ENCODE results near the gene NBEA. TPM values are rescaled to one million over a fixed set of nuclear protein-coding genes. Genes with fewer than 3 reads are reported as not detected.

Gene NBEA
- total RNA-seq, 2 experiments from 2014 or later, result 0.26 to 0.29 TPM

GRCh38 chr13:35501661-35502235 is 559.7 kb downstream of the NBEA start:
- no peaks in the 10 kb centered on the region for H3K36me3 Mint-ChIP-seq
- POLR2A ChIA-PET, result no interaction called here

DNA sequence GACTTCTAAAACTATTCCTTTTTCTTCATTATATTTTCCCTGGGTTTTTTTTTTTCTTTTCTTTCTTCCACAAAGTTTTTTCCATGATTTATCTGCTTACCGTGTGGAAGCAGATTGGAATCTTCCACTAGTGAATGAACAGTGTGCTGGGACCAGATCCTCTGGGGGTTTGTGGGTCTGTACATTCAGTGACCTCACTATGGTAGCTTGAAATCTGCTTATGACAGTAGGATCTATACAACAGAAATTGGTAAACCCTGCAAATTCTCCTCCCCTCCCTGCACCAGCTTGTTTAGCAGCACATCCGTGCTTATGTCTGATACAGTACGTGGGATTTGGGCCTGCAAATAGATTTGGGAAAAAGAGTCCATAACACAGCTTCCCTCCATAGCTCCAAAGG is 560.4 kb downstream of the NBEA start:
- no peak overlapping the region for H3K4me3 Mint-ChIP-seq
- H3K36me3 Mint-ChIP-seq, result no peaks in the 10 kb centered on the region

More at GRCh38 chr13:35501661-35502235, 559.7 kb downstream of the NBEA start:
- no peak overlapping the region for H3K27ac Mint-ChIP-seq
- intact Hi-C loops (cut with micrococcal nuclease), result no loop called here
- no peak overlapping the region for H3K4me3 Mint-ChIP-seq
- DNase-seq, result no peak
- H3K4me1 Mint-ChIP-seq (ENCODE audit: low read depth), result no peaks in the 10 kb centered on the region
- H3K9me3 Mint-ChIP-seq, result no peaks in the 10 kb centered on the region
- CTCF ChIA-PET, result no interaction called here
- no peaks in the 10 kb centered on the region for H3K27me3 Mint-ChIP-seq

GRCh38 chr13:35512271-35512920 is 570.3 kb downstream of the NBEA start:
- no peak overlapping the region for H3K27ac Mint-ChIP-seq
- no peaks in the 10 kb centered on the region for H3K36me3 Mint-ChIP-seq
- H3K4me1 Mint-ChIP-seq (ENCODE audit: low read depth), result no peaks in the 10 kb centered on the region
- no peak for DNase-seq
- CTCF ChIA-PET, result no interaction called here
- H3K27me3 Mint-ChIP-seq, result no peaks in the 10 kb centered on the region
- POLR2A ChIA-PET, result no interaction called here
- no peak overlapping the region for H3K4me3 Mint-ChIP-seq
- intact Hi-C loops (cut with micrococcal nuclease), result no loop called here
- H3K9me3 Mint-ChIP-seq, result no peaks in the 10 kb centered on the region

More for the DNA sequence above, 560.4 kb downstream of the NBEA start:
- no peak overlapping the region for H3K27ac Mint-ChIP-seq
- intact Hi-C loops (cut with micrococcal nuclease), result no loop called here
- ChIA-PET POLR2A (no interaction called here), CTCF (no interaction called here)
- H3K9me3 Mint-ChIP-seq, result no peaks in the 10 kb centered on the region
- DNase-seq, result no peak
- no peaks in the 10 kb centered on the region for H3K27me3 Mint-ChIP-seq
- H3K4me1 Mint-ChIP-seq (ENCODE audit: low read depth), result no peaks in the 10 kb centered on the region

DNA sequence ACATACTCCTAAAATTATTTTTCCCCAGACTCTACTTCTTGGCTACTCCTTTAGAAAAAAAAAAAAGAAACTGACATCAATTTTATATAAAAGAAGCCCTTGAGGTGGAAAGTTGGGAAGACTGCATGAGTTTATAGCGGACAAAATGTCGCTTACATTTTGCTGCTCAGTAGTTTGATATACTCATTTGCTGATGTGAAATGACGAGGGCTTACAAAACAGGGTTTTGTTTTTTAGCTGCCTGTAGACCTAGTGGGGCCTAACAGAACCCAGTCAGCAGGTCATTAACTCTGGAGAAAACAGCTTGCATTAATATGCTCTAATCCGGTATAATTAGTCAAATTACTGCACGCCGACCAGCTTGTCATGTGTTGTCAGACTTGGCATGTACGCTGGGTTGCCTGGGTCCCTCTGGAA is 572.0 kb downstream of the NBEA start:
- ChIA-PET POLR2A (no interaction called here), CTCF (no interaction called here)
- Mint-ChIP-seq H3K4me1 (ENCODE audit: low read depth) (no peaks in the 10 kb centered on the region), H3K4me3 (no peak overlapping the region), H3K36me3 (no peaks in the 10 kb centered on the region), H3K27ac (no peak overlapping the region), H3K27me3 (no peaks in the 10 kb centered on the region), H3K9me3 (no peaks in the 10 kb centered on the region)
- no peak for DNase-seq
- intact Hi-C loops (cut with micrococcal nuclease), result no loop called here

DNA sequence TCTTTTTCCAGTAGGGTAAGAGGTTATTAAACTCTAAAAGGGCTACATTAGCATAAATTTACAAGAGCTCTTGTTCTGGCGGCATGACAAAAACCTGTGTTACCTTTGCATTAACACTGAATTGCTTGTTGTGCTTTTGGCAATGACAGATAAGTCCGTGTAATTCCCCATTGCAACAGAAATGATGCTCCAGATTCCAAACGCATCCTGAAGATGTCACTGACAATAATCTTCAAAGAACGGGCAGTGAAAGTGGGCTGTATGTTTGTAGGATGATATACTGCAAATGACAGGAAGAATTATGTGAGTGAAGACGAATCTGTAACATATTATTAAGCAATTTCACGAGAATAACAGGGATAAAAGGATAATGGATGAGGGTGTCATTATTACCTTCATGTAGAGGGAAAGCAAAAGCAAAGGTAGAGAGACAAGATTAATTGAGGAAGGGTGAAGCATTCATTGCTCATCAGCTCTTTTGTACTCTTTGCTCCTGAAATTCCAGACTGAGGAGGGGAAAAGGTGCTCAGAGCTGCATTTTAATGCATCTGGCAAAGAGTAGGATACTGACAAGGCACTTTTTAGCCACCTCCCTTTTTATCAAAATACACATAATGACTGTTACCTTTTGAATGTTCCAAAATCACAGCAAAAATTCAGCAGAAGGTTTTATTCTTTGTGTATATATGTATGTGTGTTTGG is 572.9 kb downstream of the NBEA start:
- H3K27me3 Mint-ChIP-seq, result no peaks in the 10 kb centered on the region
- no peaks in the 10 kb centered on the region for H3K9me3 Mint-ChIP-seq
- intact Hi-C loops (cut with micrococcal nuclease), result no loop called here
- DNase-seq, result no peak
- no peaks in the 10 kb centered on the region for H3K36me3 Mint-ChIP-seq
- ChIA-PET CTCF (no interaction called here), POLR2A (no interaction called here)
- H3K4me1 Mint-ChIP-seq (ENCODE audit: low read depth), result no peaks in the 10 kb centered on the region
- H3K4me3 Mint-ChIP-seq, result no peak overlapping the region
- no peak overlapping the region for H3K27ac Mint-ChIP-seq

DNA sequence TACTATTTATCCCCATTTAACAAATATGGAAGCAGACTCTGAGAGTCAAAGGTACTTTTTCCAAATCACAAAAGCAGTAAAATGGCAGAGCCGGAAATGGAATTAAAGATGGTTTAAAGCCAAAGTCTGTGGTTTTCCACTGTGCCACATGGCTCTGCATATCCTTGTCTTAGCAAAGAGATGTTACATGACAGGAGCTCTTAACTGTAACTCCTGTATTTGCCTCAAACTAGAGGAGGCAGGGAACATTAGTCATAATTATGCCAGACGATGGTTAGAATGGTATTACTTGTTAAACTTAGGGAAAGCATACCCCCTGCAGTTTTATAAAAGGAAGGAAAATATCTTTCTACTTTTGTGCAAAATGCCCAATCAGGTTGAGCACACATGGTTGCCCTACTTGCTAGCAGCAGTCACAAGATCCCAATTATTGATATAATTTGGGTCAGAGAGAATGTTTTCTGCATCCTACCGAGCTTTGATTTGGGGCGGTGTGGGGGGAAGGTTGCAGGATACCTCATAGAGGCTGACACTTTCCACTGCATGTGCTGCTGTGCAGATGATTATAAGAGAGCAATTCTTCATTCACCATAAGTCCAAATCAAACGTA is 576.4 kb downstream of the NBEA start:
- H3K9me3 Mint-ChIP-seq, result no peaks in the 10 kb centered on the region
- no peak overlapping the region for H3K4me3 Mint-ChIP-seq
- no peak overlapping the region for H3K27ac Mint-ChIP-seq
- no peaks in the 10 kb centered on the region for H3K4me1 Mint-ChIP-seq (ENCODE audit: low read depth)
- DNase-seq, result no peak
- no peaks in the 10 kb centered on the region for H3K27me3 Mint-ChIP-seq
- no peaks in the 10 kb centered on the region for H3K36me3 Mint-ChIP-seq
- CTCF ChIA-PET, result no interaction called here
- POLR2A ChIA-PET, result no interaction called here
- intact Hi-C loops (cut with micrococcal nuclease), result no loop called here

DNA sequence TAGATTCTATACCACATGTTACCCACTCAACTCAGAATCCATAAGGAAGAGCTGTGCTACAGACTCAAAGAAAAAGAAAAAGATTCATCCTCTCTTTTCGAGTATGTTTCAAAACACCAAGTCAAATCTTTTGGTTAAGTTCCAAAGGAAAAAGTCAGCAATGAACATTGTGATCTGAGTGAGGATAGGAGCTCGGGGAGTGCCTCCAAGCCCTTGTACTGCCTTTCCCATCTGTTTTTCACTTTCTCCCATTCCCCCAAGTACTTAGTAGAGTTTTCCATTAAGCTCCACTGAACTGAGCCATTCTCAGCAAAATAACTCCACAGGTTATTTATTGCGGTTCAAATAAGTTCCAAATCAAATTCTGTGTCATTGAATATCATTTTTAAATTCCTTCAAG is 582.1 kb downstream of the NBEA start:
- no peaks in the 10 kb centered on the region for H3K9me3 Mint-ChIP-seq
- H3K4me3 Mint-ChIP-seq, result no peak overlapping the region
- POLR2A ChIA-PET, result no interaction called here
- CTCF ChIA-PET, result no interaction called here
- H3K36me3 Mint-ChIP-seq, result no peaks in the 10 kb centered on the region
- intact Hi-C loops (cut with micrococcal nuclease), result no loop called here
- no peaks in the 10 kb centered on the region for H3K27me3 Mint-ChIP-seq
- no peak overlapping the region for H3K27ac Mint-ChIP-seq
- H3K4me1 Mint-ChIP-seq (ENCODE audit: low read depth), result no peaks in the 10 kb centered on the region
- no peak for DNase-seq

- ChIA-PET POLR2A (no interaction called here), CTCF (interaction anchor here (0.6 kb wide), 1 partner anchor 13 kb away, joined by 3 read pairs; no protein-coding TSS in a partner anchor)
- H3K9me3 Mint-ChIP-seq, result no peaks in the 10 kb centered on the region
- no peaks in the 10 kb centered on the region for H3K27me3 Mint-ChIP-seq
- no peaks in the 10 kb centered on the region for H3K4me1 Mint-ChIP-seq (ENCODE audit: low read depth)
- no peak overlapping the region for H3K27ac Mint-ChIP-seq
- DNase-seq, result no peak
- intact Hi-C loops (cut with micrococcal nuclease), result no loop called here
- H3K36me3 Mint-ChIP-seq, result no peaks in the 10 kb centered on the region
- no peak overlapping the region for H3K4me3 Mint-ChIP-seq
These were observed 584.5 kb downstream of the NBEA start for GRCh38 chr13:35526577-35526976.

GRCh38 chr13:35527451-35527850 is 585.4 kb downstream of the NBEA start:
- ChIA-PET POLR2A (no interaction called here), CTCF (no interaction called here)

GRCh38 chr13:35530147-35530546 is 588.1 kb downstream of the NBEA start:
- intact Hi-C loops (cut with micrococcal nuclease), result no loop called here
- Mint-ChIP-seq H3K27ac (no peak overlapping the region), H3K4me1 (ENCODE audit: low read depth) (no peaks in the 10 kb centered on the region), H3K4me3 (no peak overlapping the region), H3K9me3 (no peaks in the 10 kb centered on the region), H3K36me3 (no peaks in the 10 kb centered on the region), H3K27me3 (no peaks in the 10 kb centered on the region)
- no peak for DNase-seq
- ChIA-PET POLR2A (no interaction called here), CTCF (no interaction called here)

More at GRCh38 chr13:35527451-35527850, 585.4 kb downstream of the NBEA start:
- intact Hi-C loops (cut with micrococcal nuclease), result no loop called here
- H3K4me3 Mint-ChIP-seq, result no peak overlapping the region
- DNase-seq, result no peak
- H3K27me3 Mint-ChIP-seq, result no peaks in the 10 kb centered on the region
- no peak overlapping the region for H3K27ac Mint-ChIP-seq
- no peaks in the 10 kb centered on the region for H3K4me1 Mint-ChIP-seq (ENCODE audit: low read depth)
- H3K9me3 Mint-ChIP-seq, result no peaks in the 10 kb centered on the region
- no peaks in the 10 kb centered on the region for H3K36me3 Mint-ChIP-seq

GRCh38 chr13:35530581-35530980 is 588.5 kb downstream of the NBEA start:
- intact Hi-C loops (cut with micrococcal nuclease), result no loop called here
- H3K9me3 Mint-ChIP-seq, result no peaks in the 10 kb centered on the region
- ChIA-PET POLR2A (no interaction called here), CTCF (no interaction called here)
- DNase-seq, result no peak
- H3K27ac Mint-ChIP-seq, result no peak overlapping the region
- no peaks in the 10 kb centered on the region for H3K27me3 Mint-ChIP-seq
- no peaks in the 10 kb centered on the region for H3K4me1 Mint-ChIP-seq (ENCODE audit: low read depth)
- no peak overlapping the region for H3K4me3 Mint-ChIP-seq
- H3K36me3 Mint-ChIP-seq, result no peaks in the 10 kb centered on the region

GRCh38 chr13:35531526-35531925 is 589.5 kb downstream of the NBEA start:
- CTCF ChIA-PET, result no interaction called here
- Mint-ChIP-seq H3K4me1 (ENCODE audit: low read depth) (no peaks in the 10 kb centered on the region), H3K9me3 (no peaks in the 10 kb centered on the region), H3K27me3 (no peaks in the 10 kb centered on the region), H3K4me3 (no peak overlapping the region), H3K36me3 (no peaks in the 10 kb centered on the region), H3K27ac (no peak overlapping the region)
- intact Hi-C loops (cut with micrococcal nuclease), result no loop called here
- no peak for DNase-seq
- POLR2A ChIA-PET, result no interaction called here

DNA sequence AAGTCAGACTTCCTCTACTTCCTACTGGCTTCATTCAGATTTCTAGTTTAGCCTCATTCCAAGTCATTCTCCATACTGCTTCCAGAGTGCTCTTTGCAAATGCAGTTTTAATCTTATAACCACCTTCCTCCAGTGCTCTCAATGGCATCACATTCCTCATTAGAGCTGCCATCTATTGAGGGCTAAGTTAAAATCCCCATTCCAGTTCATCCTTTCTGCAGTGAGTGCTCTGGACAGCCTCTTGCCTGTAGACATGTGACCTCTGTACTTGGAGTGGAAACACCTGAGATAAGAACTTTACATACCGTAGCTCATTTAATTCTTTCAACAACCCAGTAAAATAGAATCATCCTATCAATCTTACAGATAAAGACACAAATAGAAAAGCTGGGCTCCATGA is 592.3 kb downstream of the NBEA start:
- no peaks in the 10 kb centered on the region for H3K27me3 Mint-ChIP-seq

More for the DNA sequence above, 592.3 kb downstream of the NBEA start:
- Mint-ChIP-seq H3K27ac (no peak overlapping the region), H3K4me1 (ENCODE audit: low read depth) (no peaks in the 10 kb centered on the region), H3K4me3 (no peak overlapping the region), H3K36me3 (no peaks in the 10 kb centered on the region), H3K9me3 (no peaks in the 10 kb centered on the region)
- intact Hi-C loops (cut with micrococcal nuclease), result no loop called here
- no peak for DNase-seq
- POLR2A ChIA-PET, result no interaction called here
- CTCF ChIA-PET, result no interaction called here
